HL-60/S4 (cell line): ENCODE data around the gene KCNA2.

Source experiments
- in situ Hi-C: fragments of 300-500 bp; cut with MboI; formaldehyde crosslinking; loops from 2 replicates; pipeline ENCODE4 v1.14.3; 2022; ENCODE audit warnings: low sequenced_read_pairs

Gene KCNA2

GRCh38 chr1:110630839-110631663 is 24.9 kb upstream of the KCNA2 start:
- in situ Hi-C loops: no loop called here

- in situ Hi-C loops: no loop called here
Observed at GRCh38 chr1:110628323-110629105, 22.4 kb upstream of the KCNA2 start.

GRCh38 chr1:110627764-110628163 is 21.6 kb upstream of the KCNA2 start:
- in situ Hi-C loops: no loop called here

- in situ Hi-C loops: no loop called here
Observed at GRCh38 chr1:110626889-110627288, 20.7 kb upstream of the KCNA2 start.

GRCh38 chr1:110620686-110621085 is 14.5 kb upstream of the KCNA2 start:
- in situ Hi-C loops: loop anchor here (25.0 kb wide), 1 partner anchor 367 kb away; no protein-coding TSS in a partner anchor

- in situ Hi-C loops: loop anchor here (25.0 kb wide), 1 partner anchor 367 kb away; no protein-coding TSS in a partner anchor
Observed at GRCh38 chr1:110620250-110620615, 14.1 kb upstream of the KCNA2 start.

- in situ Hi-C loops: loop anchor here (10.0 to 25.0 kb wide), 2 partner anchors 145 to 368 kb away; no protein-coding TSS in a partner anchor
Observed at GRCh38 chr1:110619412-110620249, 13.5 kb upstream of the KCNA2 start.

- in situ Hi-C loops: loop anchor here (10.0 to 25.0 kb wide), 2 partner anchors 146 to 369 kb away; no protein-coding TSS in a partner anchor
Observed at GRCh38 chr1:110618668-110619067, 12.5 kb upstream of the KCNA2 start.

- in situ Hi-C loops: loop anchor here (10.0 to 25.0 kb wide), 2 partner anchors 147 to 370 kb away; no protein-coding TSS in a partner anchor
Observed at GRCh38 chr1:110617589-110617988, 11.4 kb upstream of the KCNA2 start.

- in situ Hi-C loops: loop anchor here (10.0 to 25.0 kb wide), 2 partner anchors 148 to 370 kb away; no protein-coding TSS in a partner anchor
Observed at GRCh38 chr1:110617116-110617515, 11.0 kb upstream of the KCNA2 start.

GRCh38 chr1:110616587-110616986 is 10.4 kb upstream of the KCNA2 start:
- in situ Hi-C loops: loop anchor here (10.0 to 25.0 kb wide), 2 partner anchors 148 to 371 kb away; no protein-coding TSS in a partner anchor

- in situ Hi-C loops: loop anchor here (10.0 to 25.0 kb wide), 2 partner anchors 149 to 372 kb away; no protein-coding TSS in a partner anchor
Observed at GRCh38 chr1:110615548-110616130, 9.5 kb upstream of the KCNA2 start.

- in situ Hi-C loops: loop anchor here (10.0 to 25.0 kb wide), 2 partner anchors 153 to 375 kb away; no protein-coding TSS in a partner anchor
Observed at GRCh38 chr1:110612060-110612745, 6.0 kb upstream of the KCNA2 start.

- in situ Hi-C loops: loop anchor here (10.0 to 25.0 kb wide), 2 partner anchors 154 to 377 kb away; no protein-coding TSS in a partner anchor
Observed at GRCh38 chr1:110610696-110611286, 4.6 kb upstream of the KCNA2 start.

GRCh38 chr1:110610084-110610483 is 3.9 kb upstream of the KCNA2 start:
- in situ Hi-C loops: loop anchor here (10.0 to 25.0 kb wide), 2 partner anchors 155 to 377 kb away; no protein-coding TSS in a partner anchor

GRCh38 chr1:110608247-110608646 is 2.1 kb upstream of the KCNA2 start:
- in situ Hi-C loops: loop anchor here (25.0 kb wide), 1 partner anchor 379 kb away; no protein-coding TSS in a partner anchor

- in situ Hi-C loops: loop anchor here (25.0 kb wide), 1 partner anchor 380 kb away; no protein-coding TSS in a partner anchor
Observed at GRCh38 chr1:110607536-110608230, 1.5 kb upstream of the KCNA2 start.
